ENCODE measurements around the gene KCNH1. TPM values are rescaled to one million over a fixed set of nuclear protein-coding genes. Genes with fewer than 3 reads are reported as not detected.

Gene KCNH1
- polyA plus RNA-seq, 1 donor from 2014 or later = 3.9 TPM

DNA sequence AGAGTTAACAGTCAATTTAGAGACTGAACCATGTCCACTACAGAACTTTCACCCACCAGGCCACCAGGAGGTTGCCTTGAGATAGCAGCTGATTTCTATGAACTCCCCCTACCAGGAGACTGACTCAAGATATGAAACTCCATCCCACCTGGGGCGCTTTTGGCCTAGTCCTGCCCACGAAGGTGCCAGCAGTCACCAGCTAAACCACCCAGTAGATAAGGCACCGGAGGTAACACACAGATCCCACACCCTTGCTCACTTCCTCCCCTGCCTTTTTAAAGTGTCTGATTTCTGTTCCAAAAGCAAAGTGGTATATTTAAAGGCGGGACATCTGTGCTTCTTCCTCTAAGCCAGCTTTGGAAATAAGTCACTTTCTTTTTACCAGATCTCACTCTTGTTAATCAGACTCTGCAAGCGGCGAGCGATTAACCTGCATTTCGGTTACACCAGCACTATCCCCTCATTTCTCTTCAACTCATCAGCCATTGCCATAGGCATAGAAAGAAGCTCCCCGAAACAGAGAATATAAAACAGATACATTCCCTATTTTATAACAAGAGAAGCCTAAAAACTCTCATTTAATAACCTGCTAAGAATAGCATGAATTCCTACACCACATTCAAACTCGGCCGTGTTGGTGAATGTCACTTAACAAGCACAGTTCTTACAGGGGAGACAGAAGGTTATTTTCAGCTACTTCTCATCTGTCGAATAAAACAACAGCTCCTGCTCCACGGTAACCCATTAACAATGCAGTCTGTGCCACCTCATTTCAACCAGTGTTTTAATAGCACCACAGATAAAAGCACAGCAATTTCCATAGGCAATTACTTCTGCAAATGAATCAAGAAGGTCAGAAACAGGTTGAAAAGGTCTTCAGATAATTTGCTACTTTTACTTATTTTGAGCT lies 318.1 kb downstream of the KCNH1 start:
- TF ChIP-seq, protein P1, sequence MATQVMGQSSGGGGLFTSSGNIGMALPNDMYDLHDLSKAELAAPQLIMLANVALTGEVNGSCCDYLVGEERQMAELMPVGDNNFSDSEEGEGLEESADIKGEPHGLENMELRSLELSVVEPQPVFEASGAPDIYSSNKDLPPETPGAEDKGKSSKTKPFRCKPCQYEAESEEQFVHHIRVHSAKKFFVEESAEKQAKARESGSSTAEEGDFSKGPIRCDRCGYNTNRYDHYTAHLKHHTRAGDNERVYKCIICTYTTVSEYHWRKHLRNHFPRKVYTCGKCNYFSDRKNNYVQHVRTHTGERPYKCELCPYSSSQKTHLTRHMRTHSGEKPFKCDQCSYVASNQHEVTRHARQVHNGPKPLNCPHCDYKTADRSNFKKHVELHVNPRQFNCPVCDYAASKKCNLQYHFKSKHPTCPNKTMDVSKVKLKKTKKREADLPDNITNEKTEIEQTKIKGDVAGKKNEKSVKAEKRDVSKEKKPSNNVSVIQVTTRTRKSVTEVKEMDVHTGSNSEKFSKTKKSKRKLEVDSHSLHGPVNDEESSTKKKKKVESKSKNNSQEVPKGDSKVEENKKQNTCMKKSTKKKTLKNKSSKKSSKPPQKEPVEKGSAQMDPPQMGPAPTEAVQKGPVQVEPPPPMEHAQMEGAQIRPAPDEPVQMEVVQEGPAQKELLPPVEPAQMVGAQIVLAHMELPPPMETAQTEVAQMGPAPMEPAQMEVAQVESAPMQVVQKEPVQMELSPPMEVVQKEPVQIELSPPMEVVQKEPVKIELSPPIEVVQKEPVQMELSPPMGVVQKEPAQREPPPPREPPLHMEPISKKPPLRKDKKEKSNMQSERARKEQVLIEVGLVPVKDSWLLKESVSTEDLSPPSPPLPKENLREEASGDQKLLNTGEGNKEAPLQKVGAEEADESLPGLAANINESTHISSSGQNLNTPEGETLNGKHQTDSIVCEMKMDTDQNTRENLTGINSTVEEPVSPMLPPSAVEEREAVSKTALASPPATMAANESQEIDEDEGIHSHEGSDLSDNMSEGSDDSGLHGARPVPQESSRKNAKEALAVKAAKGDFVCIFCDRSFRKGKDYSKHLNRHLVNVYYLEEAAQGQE (IDR thresholded peaks at IDR 0.05; ENCODE audit: borderline replicate concordance) = no peak
- TF ChIP-seq RAD21 (conservative IDR thresholded peaks at IDR 0.05) (no peak), MXI1 (conservative IDR thresholded peaks at IDR 0.05; ENCODE audit: poor library complexity, severe bottlenecking) (no peak), POLR2AphosphoS5 (IDR thresholded peaks at IDR 0.05) (no peak), EP300 (conservative IDR thresholded peaks at IDR 0.05; ENCODE audit: poor library complexity, severe bottlenecking) (no peak), EZH2 (IDR thresholded peaks at IDR 0.05; ENCODE audit: borderline replicate concordance, insufficient read depth, low read length, poor library complexity, severe bottlenecking) (no peak)
- TF ChIP-seq, protein P2, sequence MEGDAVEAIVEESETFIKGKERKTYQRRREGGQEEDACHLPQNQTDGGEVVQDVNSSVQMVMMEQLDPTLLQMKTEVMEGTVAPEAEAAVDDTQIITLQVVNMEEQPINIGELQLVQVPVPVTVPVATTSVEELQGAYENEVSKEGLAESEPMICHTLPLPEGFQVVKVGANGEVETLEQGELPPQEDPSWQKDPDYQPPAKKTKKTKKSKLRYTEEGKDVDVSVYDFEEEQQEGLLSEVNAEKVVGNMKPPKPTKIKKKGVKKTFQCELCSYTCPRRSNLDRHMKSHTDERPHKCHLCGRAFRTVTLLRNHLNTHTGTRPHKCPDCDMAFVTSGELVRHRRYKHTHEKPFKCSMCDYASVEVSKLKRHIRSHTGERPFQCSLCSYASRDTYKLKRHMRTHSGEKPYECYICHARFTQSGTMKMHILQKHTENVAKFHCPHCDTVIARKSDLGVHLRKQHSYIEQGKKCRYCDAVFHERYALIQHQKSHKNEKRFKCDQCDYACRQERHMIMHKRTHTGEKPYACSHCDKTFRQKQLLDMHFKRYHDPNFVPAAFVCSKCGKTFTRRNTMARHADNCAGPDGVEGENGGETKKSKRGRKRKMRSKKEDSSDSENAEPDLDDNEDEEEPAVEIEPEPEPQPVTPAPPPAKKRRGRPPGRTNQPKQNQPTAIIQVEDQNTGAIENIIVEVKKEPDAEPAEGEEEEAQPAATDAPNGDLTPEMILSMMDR (IDR thresholded peaks at IDR 0.05; ENCODE audit: poor library complexity, severe bottlenecking) = no peak
- no peak overlapping the region for H2AFZ ChIP-seq (ENCODE audit: low read depth, low read length)
- peak overlapping the region; percentile 6 for H3K27ac ChIP-seq (ENCODE audit: low read length)

DNA sequence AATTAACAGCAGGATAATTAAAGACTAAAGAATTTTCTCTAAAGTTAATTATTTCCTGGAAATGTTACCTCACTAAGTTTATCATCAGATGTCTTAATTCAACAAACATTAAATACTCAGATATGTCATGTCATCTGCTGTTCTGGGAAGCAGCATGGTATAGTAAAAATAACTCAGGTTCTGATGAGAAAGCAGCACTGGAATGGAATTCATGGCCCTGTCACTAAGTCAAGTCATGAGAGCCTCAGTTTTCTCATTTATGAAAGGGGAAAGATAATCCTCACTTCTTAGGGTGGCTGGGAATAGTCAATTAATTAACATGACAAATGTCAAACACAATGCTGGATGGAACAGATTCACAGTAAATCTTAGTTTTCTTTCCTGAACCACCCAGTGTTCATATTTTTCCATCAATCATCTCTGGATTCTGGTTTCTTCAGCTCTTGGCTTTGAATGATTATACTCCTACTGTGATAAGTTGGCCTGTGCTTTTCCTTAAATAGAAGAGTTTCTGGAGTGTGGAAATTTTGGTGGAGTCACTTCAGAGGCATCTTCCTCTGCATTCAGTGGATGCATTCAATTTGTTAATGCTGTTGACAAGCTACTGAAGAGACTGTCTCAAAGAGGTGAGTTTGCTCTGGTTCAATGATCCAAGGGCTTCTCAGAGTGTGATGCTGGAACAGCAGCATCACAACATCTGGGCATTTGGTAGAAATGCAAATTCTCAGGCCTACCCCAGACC lies 319.4 kb downstream of the KCNH1 start:
- Histone ChIP-seq H3K27me3 (ENCODE audit: insufficient read depth, low read depth, low read length) (no peaks in the 10 kb centered on the region), H3K9me2 (ENCODE audit: insufficient read depth, low read length) (no peaks in the 10 kb centered on the region), H3K9me3 (ENCODE audit: low read length) (no peaks in the 10 kb centered on the region), H3K4me3 (ENCODE audit: low read length) (no peak overlapping the region), H3K9ac (ENCODE audit: low read length) (no peak overlapping the region), H3K79me2 (replicated peaks; ENCODE audit: insufficient read depth, low read length) (no peaks in the 10 kb centered on the region), H4K20me1 (ENCODE audit: insufficient read depth) (no peaks in the 10 kb centered on the region), H2AFZ (ENCODE audit: low read depth, low read length) (no peak overlapping the region), H3K4me2 (ENCODE audit: low read length) (no peak overlapping the region), H3K36me3 (ENCODE audit: insufficient read depth, low read length) (no peaks in the 10 kb centered on the region), H3F3A (ENCODE audit: insufficient read depth, low read length, poor library complexity, severe bottlenecking) (no peaks in the 10 kb centered on the region), H3K27ac (ENCODE audit: low read length) (no peak overlapping the region)
- no peak for TF ChIP-seq MXI1 (conservative IDR thresholded peaks at IDR 0.05; ENCODE audit: poor library complexity, severe bottlenecking)
- TF ChIP-seq EZH2 (IDR thresholded peaks at IDR 0.05; ENCODE audit: borderline replicate concordance, insufficient read depth, low read length, poor library complexity, severe bottlenecking) = no peak
- TF ChIP-seq POLR2AphosphoS5 (IDR thresholded peaks at IDR 0.05) = no peak
- TF ChIP-seq, protein P2 (IDR thresholded peaks at IDR 0.05; ENCODE audit: poor library complexity, severe bottlenecking) = no peak
- TF ChIP-seq, protein P1 (IDR thresholded peaks at IDR 0.05; ENCODE audit: borderline replicate concordance) = no peak
- TF ChIP-seq TAF1 (IDR thresholded peaks at IDR 0.05; ENCODE audit: low read depth) = no peak

More for the DNA sequence above, 318.1 kb downstream of the KCNH1 start:
- Histone ChIP-seq H3K79me2 (replicated peaks; ENCODE audit: insufficient read depth, low read length) (no peaks in the 10 kb centered on the region), H3K27me3 (ENCODE audit: insufficient read depth, low read depth, low read length) (no peaks in the 10 kb centered on the region), H3F3A (ENCODE audit: insufficient read depth, low read length, poor library complexity, severe bottlenecking) (no peaks in the 10 kb centered on the region), H3K9me2 (ENCODE audit: insufficient read depth, low read length) (no peaks in the 10 kb centered on the region), H3K9ac (ENCODE audit: low read length) (no peak overlapping the region), H3K4me3 (ENCODE audit: low read length) (peak overlapping the region; percentile 34), H3K4me2 (ENCODE audit: low read length) (peak overlapping the region; percentile 16), H4K20me1 (ENCODE audit: insufficient read depth) (no peaks in the 10 kb centered on the region), H3K9me3 (ENCODE audit: low read length) (no peaks in the 10 kb centered on the region), H3K36me3 (ENCODE audit: insufficient read depth, low read length) (no peaks in the 10 kb centered on the region)

All from neural cell (in vitro differentiated cells).